ES-I3 (cell line): ENCODE measurements around the gene PLCL1.
"Not testable (repeated sequence)": the region's sequence is repeated elsewhere in the genome, so short reads cannot be mapped to it uniquely, and the experiment has no call there.

Experiments
- H3K36me3 ChIP-seq: 2 replicates; pipeline ENCODE4 v1.6.1; 2013; ENCODE audit warnings: mild to moderate bottlenecking, low read length, control low read depth, moderate library complexity; ENCODE audit not compliant: insufficient read depth
- H3K4me1 ChIP-seq: 2 replicates; pipeline ENCODE4 v1.6.1; 2013; ENCODE audit warnings: mild to moderate bottlenecking, control low read depth, low read length; ENCODE audit not compliant: insufficient read depth
- H3K9ac ChIP-seq: 2 replicates; pipeline ENCODE4 v1.6.1; 2013; ENCODE audit warnings: low read depth, mild to moderate bottlenecking, low read length, moderate library complexity
- H3K9me3 ChIP-seq: 2 replicates; pipeline ENCODE4 v1.6.1; 2013; ENCODE audit warnings: mild to moderate bottlenecking, low read length, moderate library complexity; ENCODE audit not compliant: control insufficient read depth, insufficient read depth

Gene PLCL1

DNA sequence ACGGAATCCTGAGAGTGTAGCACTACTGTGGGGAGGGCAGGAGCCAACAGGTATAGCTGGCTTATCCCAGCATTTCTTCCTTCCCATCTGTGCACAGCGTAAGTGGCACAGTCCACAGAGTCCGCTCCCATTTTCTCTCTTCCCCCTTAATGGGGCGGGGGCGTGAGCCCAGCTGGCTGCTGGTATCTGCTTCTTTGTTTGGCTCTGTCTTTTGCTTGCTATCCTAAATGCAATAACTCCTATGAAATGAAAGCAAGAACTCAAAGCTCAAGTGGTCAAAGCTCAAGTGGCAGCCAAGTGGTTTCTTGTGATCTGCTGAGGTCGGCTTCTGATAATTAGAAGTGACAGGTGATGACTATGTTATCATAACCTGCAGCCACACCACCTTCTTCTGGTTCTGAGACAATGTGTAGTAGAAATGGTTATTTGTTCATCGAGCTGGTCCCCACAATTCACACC is 192.7 kb downstream of the PLCL1 start:
- Histone ChIP-seq H3K4me1 (no peaks in the 10 kb centered on the region), H3K36me3 (no peaks in the 10 kb centered on the region), H3K9ac (no peak overlapping the region), H3K9me3 (no peaks in the 10 kb centered on the region)

DNA sequence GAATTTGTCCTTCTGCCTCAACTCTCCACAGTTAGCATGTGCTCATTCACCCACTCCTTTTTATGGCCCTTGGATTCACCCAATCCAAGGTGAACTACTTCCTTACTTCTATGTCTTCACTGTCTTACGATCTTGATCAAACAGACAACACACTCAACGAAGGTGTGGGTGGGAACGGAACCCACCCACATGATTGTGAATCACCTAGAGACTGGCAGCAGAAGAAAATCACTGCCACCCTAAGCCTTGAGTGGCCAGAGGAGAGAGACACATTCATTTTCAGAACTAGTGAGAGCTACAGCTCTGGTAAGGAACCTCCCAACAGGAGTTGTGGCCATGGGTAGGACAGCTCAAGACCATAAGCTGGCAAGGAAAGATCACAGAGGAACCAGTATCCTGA is 194.3 kb downstream of the PLCL1 start:
- H3K9me3 ChIP-seq, result no peaks in the 10 kb centered on the region
- H3K4me1 ChIP-seq, result no peaks in the 10 kb centered on the region
- no peak overlapping the region for H3K9ac ChIP-seq
- no peaks in the 10 kb centered on the region for H3K36me3 ChIP-seq

DNA sequence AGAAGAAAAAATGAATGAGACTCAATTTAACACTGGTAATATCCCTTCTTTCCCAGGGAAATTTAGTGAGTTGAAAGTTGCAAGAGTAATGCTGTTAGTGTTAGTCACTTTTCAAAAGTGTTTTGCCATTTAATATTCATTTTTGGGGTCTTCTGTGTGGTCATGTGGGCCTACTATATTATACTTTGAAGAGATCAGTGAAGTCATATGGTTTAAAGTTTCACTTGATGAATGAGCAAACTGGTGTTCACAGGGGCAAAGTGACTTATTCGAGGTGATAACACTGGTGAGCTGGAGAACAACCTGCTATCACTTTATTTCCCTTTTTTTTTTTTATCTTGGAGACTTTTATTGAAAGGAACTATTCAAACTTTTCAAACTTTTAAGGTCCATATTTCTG is 196.0 kb downstream of the PLCL1 start:
- Histone ChIP-seq H3K36me3 (no peaks in the 10 kb centered on the region), H3K9ac (no peak overlapping the region), H3K9me3 (no peaks in the 10 kb centered on the region), H3K4me1 (no peaks in the 10 kb centered on the region)

DNA sequence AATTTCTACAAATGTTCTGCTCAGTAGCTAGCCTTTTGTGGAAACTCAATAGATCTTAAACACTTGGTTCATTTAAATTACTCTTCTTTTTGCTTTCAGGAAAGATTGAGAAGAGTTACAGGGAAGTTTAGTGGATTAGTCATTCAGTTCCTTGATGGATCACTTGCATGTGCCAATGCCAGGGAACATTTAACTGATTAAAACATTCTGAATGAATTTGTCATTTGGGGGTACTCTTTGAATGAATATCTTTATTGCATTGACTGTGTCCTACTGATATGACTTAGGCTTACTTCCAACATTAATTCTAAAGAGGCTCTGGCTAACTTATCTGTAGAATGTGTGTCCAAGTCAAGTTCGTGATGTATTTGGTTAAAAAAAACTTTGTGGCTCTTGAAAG is 199.8 kb downstream of the PLCL1 start:
- no peaks in the 10 kb centered on the region for H3K9me3 ChIP-seq
- H3K36me3 ChIP-seq, result no peaks in the 10 kb centered on the region
- no peaks in the 10 kb centered on the region for H3K4me1 ChIP-seq
- no peak overlapping the region for H3K9ac ChIP-seq

DNA sequence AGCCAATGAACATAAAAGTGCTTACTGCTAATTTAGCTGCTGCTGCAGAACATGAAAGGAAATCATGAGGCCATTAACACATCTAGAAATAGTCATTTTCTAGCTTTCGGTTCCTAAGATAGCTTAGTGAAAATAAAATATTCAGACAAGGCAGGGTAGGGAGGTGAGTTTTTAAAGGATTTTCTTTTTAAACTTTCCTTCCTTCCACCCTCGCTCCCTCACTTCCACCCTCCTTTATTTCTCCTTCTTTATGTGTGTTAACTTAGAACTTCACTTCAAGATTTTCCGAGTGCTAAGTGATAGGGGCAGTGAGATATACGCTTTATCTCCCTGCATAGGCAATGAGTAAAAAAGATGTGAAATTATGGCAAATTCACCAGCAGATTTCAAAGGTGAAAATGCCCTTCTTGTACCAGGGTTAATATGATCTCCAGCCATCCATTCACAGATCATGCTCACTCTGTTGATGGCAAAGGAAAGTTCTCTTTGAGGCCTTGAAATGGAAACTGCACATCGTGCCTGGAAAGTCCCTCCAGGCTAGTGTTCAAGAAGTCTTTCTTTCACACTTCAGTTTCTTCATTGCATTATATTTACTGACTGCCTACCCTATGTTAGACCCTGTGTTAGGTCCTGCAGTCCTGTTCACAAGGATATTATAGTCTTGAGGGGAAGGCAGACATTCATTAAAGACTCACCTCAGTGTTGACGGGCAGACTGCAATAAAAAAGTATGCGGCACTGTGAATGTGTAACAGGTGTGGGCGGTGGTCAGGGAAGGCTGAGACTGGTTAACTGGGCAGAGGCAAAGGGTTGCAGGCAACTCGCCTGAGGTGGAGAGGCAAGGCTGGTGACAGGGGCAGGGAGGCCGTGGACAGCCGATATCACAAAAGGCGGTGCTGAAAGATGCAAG is 200.8 kb downstream of the PLCL1 start:
- Histone ChIP-seq H3K9me3 (no peaks in the 10 kb centered on the region), H3K36me3 (no peaks in the 10 kb centered on the region), H3K4me1 (no peaks in the 10 kb centered on the region), H3K9ac (no peak overlapping the region)

DNA sequence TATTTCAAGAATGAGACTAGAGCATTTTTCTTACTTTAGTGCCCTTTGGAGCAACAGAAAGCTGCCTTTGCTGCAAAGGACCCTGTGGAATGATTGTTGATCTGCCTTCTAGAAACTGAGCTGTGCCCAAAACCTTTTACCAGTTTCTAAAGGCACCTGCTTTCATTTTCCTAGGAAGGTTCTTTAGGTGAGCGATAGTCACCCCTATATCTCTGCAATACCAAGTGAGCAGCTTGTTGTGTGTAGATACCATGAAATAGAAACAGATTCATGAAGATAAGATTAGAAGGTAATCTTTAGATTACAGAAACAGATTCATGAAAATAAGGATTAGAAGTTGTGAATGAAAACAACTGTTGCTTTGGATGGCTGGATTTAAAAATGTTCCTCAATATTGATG is 202.3 kb downstream of the PLCL1 start:
- Histone ChIP-seq H3K36me3 (no peaks in the 10 kb centered on the region), H3K9me3 (no peaks in the 10 kb centered on the region), H3K9ac (no peak overlapping the region), H3K4me1 (no peaks in the 10 kb centered on the region)

DNA sequence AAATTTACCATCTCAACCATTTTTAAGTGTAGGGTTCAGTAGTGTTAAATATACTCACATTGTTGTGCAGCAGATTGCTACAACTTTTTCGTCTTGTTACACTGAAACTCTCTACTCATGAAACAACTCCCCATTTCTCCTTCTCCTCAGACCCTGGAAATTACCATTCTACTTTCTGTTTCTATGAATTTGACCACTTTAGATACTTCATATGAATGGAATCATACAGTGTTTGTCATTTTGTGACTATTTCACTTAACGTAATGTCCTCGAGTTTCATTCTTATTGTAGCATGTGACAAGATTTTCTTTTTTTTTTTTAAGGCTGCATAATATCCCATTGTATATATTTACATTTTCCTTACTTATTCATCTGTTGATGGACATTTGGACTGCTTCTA is 203.8 kb downstream of the PLCL1 start:
- Histone ChIP-seq H3K9me3 (no peaks in the 10 kb centered on the region; the same call in 1 of the 2 replicates), H3K4me1 (no peaks in the 10 kb centered on the region), H3K9ac (no peak overlapping the region), H3K36me3 (no peaks in the 10 kb centered on the region)

DNA sequence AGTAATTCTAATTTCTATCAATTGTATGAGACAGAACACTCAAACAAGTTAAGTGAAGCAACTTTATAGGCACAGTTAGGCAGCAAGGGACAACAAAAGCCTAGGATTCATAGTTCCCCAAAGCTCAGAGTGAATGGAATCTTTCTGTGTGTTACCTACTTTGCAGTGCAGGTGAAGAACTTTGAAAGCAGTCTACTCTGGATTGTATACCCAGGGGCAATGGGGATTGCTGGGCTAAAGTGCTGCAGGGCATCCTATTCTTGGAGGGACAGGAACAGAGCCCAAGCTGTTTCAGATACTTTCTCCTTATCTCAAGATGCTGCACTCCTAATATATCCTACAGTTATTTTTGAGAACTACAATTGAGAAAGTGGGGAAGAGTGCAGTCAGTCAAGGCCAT is 207.6 kb downstream of the PLCL1 start:
- Histone ChIP-seq H3K36me3 (no peaks in the 10 kb centered on the region), H3K9ac (no peak overlapping the region), H3K9me3 (no peaks in the 10 kb centered on the region; the same call in 1 of the 2 replicates), H3K4me1 (no peaks in the 10 kb centered on the region)

DNA sequence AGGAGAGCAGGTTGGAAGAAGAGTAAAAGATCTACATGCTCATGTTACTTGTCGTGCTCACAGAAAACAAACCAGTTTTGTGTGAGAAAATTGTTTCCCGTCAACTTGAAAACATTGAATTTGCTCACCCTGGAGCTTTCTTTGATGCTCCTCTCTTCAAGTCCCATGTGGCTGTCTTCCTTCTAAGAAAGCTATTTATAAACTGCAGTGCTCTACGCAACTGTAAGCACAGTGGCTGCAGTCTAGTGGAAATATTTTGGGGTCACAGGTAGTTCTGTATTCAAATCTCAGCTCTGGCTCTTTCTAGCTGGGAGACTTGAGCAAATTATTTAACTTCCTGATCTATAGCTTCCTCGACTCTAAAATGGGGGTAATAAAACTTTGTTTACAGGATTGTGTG is 211.8 kb downstream of the PLCL1 start:
- Histone ChIP-seq H3K9ac (no peak overlapping the region), H3K4me1 (no peaks in the 10 kb centered on the region), H3K9me3 (no peaks in the 10 kb centered on the region; the same call in 1 of the 2 replicates), H3K36me3 (no peaks in the 10 kb centered on the region)

DNA sequence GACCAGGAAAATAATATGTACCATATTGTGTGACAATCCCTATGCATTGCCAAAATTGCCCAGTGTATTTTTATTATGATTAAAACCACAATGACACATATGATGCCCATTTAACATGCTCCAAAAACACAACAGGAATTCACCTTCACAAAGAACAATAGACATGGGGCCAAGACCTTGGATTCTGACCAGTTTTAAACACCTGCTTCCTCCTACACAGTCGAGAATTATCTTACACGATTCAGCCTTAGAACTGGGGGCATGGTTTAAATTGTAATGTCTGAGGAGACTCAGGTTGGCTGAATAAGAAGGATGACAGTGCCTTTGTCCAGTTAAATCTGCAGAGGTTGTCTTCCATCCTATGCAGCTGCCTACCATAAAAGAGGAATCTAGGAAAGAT is 212.7 kb downstream of the PLCL1 start:
- Histone ChIP-seq H3K9ac (no peak overlapping the region), H3K4me1 (no peaks in the 10 kb centered on the region), H3K36me3 (no peaks in the 10 kb centered on the region), H3K9me3 (no peaks in the 10 kb centered on the region; the same call in 1 of the 2 replicates)

DNA sequence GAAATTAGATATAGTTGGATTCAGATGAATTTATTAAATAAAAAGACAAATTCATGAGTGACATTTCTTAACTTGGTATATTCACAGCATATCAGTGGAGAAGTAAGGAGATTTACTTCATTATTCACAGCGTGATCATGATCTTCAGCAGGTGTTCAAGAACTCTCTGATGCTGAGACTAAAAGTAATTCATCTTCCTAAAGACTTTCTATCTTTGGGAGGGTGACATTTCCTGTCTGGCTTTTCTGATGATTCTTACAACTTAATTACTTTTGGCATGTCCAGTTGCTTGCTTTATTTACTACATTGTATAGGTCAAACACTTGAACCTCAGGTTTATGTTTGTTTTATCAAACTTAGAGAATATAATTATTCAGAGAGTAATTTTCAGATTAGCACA is 224.6 kb downstream of the PLCL1 start:
- H3K36me3 ChIP-seq, result no peaks in the 10 kb centered on the region
- no peaks in the 10 kb centered on the region for H3K4me1 ChIP-seq
- no peaks in the 10 kb centered on the region for H3K9me3 ChIP-seq
- H3K9ac ChIP-seq, result no peak overlapping the region

DNA sequence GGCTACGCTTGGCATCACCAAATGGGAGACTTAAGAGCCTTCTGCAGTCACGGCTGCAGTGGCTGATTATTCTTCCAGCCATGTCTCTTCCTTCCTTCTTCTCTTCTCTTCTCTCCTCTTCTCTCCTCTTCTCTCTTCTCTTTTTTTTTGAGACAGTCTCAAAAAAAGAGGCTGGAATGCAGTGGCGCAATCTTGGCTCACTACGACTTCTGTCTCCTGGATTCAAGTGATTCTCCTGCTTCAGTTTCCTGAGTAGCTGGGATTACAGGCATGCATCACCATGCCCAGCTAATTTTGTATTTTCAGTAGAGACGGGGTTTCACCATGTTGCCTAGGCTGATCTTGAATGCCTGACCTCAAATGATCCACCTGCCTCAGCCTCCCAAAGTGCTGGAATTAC is 225.2 kb downstream of the PLCL1 start:
- not testable (repeated sequence) for H3K9me3 ChIP-seq, H3K36me3 ChIP-seq, H3K9ac ChIP-seq

DNA sequence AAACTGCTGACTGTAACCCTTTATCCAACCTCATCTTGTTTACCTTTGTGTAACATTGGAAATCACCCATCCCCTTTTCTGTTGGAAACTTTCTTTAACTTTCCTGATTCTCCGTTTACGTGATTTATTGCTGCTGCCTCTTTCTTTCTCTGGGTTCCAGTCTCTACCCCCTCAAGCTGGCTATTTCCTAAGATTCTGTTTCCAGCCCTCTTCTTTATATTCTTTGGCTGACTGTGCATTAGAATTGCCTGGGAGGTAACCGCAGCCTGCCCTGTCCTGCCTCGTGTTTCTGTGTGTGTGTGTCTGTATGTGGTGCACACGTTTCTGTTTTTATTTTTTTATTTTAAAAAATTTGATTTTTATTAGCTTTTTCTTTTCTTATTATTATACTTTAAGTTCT is 229.2 kb downstream of the PLCL1 start:
- no peaks in the 10 kb centered on the region for H3K9me3 ChIP-seq
- no peaks in the 10 kb centered on the region for H3K36me3 ChIP-seq
- H3K4me1 ChIP-seq, result no peaks in the 10 kb centered on the region
- no peak overlapping the region for H3K9ac ChIP-seq

More for the DNA sequence above, 225.2 kb downstream of the PLCL1 start:
- H3K4me1 ChIP-seq, result not testable (repeated sequence)

DNA sequence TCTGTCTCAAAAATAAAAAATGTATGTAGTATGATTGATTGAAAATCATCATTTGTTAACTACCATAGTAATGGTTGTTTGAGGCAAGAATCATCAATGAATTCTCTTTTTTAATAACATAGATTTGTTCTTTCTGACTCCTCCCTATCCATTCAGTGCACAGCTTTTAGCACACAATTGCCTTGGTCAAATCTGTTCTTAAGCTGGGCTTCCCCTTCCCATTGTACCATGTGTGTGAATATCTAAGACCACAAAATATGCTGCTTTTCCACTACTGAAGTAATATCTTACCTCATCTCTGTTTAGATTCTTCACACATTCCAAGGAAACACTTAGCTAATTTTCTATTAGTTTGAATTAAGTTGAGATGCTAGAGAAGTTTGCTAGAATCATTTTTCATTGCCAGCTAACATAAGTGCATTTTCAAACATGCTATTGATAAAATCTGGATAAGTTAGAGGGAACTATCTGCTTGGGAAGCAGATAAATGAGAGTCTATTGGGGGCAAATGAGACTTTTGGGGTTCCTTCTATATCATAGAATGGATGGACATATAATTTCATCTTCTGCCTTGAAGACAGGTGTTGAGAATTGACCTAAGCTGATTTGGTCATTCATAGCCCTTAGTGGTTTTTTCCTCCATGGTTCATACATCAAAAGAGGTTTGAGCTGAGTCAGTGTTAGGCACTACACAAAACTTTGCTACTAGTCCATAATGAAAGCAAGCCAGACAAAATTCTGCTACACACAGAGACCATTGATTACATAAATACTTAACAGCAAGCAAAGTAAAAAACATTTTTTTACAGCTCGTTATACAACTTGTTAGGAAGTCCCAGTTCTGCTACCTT is 231.9 kb downstream of the PLCL1 start:
- Histone ChIP-seq H3K9ac (no peak overlapping the region), H3K4me1 (0 out of 2 replicates have a peak, but pooled peaks cover 2% of the 10 kb centered on the region), H3K36me3 (no peaks in the 10 kb centered on the region), H3K9me3 (no peaks in the 10 kb centered on the region)
